DMS 273 (cell line): Measurements from ENCODE around the gene MYO1E.
"Not testable (repeated sequence)": the region's sequence is repeated elsewhere in the genome, so short reads cannot be mapped to it uniquely, and the experiment has no call there.

Experiments used
- DNase-seq: peaks from one replicate; lab custom pipeline; 2025; ENCODE audit not compliant: unreplicated experiment; lab: John Stamatoyannopoulos, UW

MYO1E gene

DNA sequence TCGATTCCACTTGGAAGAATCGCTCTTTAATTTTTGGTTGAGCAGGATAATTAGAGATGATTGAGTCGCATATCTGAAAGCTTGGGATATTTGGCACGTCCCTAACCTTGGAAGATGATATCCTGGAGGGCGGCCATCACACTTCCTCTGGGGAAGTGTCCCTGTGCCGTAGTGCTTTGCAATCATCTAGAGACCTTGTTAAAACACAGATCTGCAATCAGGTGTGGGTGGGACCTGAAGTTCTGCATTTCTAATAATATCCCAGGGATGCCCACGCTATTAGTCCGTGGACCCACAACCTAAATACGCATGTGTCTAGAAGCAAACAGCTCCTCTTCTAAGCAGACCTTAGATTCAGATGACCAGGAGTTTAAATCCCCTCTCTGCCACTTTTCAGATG lies 20.5 kb downstream of the MYO1E start:
- DNase-seq = no peak

DNA sequence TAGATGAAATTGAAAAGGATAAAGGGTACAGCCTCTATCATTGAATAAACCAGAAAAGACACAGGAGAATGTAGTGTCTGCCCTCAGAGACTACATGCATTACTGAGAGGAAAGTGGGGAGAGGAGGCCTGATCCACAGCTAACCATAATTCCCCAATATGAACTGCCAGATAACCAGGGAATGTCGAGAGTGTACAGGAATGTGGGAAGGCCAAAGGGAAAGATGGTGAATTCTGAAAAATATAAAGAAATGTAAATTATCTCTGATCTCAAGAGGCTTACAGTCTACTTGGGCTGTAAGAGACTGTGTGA lies 22.3 kb downstream of the MYO1E start:
- no peak for DNase-seq

DNA sequence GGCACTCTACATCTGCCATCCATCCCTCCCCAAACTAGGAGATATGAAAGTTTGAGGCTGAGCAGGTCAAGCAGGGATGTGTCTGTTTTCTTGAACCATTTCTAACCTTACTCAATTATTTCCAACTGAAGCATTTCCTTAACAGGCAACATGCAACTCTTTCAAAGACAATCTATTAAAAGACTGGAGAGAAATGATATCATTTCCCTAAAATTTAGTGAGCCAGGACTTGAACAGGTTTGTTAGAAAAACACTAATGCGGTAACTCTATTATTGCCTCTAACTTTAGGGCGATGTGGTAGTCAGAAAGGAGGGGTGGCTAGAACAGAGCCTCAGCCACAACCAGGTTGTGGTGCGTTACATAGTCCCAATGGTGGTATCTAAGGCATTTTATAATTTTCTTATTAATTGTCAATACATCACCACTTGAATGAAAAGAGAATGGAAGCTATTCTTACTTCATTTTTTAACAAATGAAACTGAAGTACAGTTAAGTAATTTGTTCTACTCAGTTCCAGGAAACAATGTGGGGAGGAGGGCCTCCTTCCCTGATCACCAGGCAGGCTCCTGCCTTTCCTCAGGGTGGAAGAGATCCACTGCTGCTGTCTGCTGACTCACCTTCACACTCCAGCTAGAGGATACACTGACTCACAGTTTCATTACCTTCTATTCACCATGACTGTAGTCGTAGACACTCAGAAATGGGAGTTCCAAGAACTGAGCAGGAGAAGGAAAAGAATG lies 22.8 kb downstream of the MYO1E start:
- no peak for DNase-seq

DNA sequence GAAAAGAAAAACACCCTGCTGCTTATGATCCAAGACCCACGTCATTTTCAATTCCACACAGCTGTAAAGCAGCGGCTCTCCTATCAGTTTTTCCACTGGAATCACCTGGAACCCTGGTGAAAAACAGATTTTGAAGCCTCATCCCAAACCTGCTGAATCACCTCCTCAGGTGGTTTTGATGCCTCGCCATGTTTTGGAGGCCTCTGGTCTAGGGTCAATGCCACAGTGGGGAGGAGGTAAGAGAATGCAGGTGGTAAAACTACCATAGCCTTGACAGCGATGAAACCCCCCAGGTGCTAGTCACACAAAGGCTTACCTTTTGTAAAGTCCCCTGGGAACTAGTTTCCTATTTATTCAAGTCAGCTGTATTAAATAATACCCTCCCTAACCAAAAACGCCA lies 24.8 kb downstream of the MYO1E start:
- DNase-seq = no peak

DNA sequence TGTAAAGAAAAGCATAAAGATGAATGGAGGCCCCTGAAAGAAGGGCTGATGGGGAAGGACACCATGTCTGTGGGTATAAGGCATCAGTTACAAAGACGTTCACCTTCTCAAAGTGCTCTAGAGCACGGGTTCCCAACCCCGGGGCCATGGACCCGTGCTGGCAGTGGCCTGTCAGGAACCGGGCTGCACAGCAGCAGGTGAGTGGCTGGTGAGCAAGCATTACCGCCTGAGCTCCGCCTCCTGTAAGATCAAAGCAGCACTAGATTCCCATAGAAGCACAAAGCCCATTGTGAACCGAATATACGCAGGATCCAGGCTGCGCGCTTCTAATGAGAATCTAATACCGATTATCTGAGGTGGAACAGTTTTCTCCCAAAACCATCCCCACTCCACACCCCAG lies 25.7 kb downstream of the MYO1E start:
- no peak for DNase-seq

DNA sequence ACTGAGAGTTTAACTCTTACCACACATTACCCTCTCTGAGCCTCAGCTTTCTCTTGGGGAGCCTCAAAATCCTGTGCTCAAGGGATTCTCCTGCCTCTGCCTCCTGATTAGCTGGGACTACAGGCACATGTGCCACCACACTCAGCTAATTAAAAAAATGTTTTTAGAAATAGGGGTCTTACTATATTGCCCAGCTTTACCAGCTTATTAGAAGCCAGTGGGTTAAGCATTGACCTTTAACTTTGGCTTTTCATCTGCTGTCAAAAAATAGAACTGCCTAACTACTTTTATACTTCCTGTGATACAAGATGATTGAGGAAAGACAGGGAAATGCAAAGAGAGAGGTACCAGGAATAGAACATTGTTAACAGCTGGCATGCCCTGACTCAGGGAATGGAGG lies 27.3 kb downstream of the MYO1E start:
- DNase-seq = no peak

DNA sequence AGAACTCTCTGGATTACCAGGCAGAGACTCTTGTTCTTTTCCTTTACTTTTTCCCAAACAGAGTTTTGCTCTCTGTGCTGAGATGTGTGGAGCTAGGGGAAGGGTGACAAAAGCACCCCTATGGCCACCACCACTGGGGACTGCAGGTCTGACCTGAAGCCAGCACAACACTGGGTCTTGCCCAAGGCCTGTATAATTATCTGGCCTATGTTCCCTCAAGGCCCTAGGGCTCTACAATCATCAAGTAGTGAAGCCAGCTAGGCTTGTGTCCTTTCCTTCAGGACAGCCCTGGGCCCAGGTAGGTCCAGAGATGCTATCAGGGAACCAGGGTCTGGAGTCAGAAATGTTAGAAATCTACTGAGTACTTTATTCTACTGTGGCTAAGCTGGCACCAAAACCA lies 28.4 kb downstream of the MYO1E start:
- DNase-seq = no peak

DNA sequence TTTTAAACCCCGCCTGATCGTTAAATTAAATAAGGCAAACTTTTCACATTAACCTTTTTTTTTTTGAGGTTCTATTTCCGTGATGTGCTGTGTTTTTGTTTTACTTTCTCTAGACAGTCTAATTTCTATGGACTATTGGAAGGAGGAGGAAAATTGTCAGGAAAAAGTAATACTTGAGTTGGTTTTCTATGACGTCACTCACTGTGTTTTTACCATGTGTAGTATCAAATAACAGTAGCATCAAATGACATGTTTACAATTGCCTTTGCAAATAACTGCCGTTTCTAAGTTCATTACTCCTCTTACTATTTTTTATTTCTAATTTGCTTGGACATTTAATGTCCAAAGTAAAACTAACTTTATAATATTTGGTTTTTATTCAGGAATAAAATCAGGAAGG lies 32.3 kb downstream of the MYO1E start:
- DNase-seq = no peak

DNA sequence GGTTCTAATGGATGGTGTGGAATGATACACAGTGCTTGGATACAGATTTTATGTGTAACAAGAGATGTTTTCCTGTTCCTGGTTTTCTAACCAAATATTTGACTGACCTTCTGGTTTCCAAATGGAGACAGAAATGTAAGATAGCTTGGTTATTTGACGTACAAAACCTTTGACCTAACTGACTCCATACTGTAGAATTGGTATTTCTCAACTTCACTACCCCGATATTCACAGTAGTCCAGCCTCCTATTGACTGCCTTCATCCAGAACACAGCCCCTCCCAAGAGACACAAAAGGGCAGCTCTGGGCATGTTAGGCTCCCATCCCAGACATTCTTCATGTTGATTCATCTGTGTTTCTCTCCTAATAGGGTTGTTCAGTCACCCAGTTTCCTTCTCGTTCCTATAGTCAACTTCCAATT lies 33.4 kb downstream of the MYO1E start:
- DNase-seq = no peak

DNA sequence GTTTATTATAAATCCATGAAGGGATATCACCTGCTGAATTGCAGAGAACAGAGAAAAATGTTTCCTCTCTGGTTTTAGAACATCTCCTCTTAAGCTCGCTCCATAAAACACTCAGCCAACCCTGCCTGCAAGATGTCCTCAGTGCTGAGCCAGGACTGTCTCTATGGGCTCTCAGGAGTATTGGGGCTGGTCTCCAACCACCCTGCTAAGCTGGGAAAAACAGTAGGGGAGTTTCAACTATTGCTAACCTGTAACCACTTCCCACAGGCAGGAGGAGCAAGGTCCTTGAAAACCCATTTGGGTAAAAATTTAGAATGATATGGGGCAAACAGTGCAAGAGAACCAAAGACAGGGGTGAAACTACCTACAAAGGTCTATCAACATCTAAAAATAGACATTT lies 34.3 kb downstream of the MYO1E start:
- no peak for DNase-seq

DNA sequence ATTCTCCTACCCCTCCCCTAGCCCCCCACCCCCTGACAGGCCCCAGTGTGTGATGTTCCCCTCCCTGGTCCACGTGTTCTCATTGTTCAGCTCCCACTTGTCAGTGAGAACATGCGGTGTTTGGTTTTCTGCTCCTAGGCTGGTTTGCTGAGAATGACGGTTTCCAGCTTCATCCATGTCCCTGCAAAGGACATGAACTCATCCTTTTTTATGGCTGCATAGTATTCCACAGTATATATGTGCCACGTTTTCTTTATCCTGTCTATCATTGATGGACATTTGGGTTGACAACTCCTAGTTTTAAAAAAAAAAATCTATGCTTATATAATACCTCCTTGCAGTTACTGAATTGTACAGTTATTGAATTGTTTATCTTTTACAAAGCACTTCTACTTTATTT lies 35.9 kb downstream of the MYO1E start:
- not testable (repeated sequence) for DNase-seq

DNA sequence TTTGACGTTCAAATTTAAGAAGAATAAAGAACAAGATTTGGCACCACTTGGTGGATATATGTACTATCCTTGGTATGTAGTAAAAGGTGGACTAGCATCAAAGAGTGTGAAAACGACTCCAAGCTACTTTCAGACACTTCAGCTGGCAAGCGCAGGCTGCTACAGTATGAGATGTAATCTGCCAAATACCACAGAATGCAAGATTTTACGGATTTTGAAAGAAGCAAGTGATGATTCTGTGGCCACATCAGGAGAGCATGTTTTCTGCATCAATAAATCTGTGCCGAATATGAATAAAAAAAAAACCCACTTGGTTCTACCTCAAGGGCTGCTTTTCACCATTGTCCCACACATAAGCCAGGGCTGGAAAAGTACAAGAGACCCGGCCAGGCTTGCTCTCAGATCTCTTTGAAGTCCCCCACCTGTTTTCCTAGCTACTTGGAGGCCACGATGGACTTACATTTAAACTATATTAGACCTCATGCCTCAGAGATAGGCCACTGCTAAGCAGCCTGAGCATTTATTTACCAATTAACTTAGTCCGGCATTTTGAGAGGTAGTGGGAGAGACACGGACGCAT lies 37.4 kb downstream of the MYO1E start:
- no peak for DNase-seq

DNA sequence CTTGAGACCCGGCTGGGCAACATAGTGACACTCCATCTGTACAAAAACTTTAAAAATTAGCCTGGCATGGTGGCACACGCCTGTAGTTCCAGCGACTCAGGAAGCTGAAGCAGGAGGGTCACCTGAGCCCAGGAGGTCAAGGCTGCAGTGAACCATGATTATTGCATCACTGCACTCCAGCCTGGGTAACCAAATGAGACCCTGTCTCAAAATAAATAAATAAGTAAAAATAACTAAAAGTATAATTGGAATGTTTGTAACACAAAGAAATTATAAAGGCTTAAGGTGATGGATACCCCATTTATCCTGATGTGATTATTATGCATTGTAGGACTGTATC lies 38.6 kb downstream of the MYO1E start:
- DNase-seq = no peak

DNA sequence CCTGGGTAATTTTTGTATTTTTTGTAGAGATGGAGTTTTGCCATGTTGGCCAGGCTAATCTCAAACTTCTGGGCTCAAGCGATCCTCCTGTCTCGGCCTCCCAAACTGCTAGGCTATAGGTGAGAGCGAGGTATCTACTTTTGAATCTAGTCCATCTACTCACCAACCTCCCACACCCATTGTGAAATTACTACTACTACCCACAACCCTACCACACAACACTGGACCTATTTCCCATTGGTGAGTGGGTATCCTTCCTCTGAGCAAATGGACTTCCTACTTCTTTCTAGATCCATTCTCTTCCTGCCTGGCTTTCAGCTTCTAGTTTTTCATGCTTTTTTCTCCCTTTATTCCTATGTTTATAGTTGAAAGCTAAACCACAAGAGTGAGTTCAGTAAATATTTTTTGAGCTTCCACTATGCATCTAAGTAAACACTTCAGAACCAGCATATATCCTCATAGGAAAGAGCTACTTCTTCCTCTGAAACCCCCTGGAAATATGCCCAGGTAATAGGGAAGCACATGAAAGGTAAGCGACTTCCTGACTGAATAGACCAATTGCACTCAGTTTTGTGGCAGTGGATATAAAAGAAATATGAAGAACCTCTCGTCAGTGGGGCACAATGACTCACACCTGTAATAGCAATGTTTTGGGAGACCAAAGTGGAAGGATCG lies 39.1 kb downstream of the MYO1E start:
- no peak for DNase-seq

DNA sequence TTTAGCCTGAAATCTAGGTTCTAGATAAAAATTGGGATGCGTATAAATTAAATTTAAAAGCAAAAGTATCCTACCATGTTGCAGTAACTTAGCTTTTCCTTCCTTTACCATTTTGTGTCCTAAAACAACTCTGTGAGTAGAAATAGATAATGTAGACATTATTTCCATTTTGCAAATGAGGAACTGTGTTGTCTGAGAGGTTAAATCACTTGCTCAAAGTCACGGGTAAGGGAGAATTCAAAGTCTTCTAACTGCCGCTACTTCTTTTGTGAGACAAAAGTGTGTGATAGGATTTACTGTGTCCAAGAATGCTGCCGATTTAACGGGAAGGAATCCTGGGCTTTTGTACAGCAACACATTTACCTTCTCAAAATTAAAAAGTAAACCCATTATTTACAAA lies 40.7 kb downstream of the MYO1E start:
- DNase-seq = no peak

DNA sequence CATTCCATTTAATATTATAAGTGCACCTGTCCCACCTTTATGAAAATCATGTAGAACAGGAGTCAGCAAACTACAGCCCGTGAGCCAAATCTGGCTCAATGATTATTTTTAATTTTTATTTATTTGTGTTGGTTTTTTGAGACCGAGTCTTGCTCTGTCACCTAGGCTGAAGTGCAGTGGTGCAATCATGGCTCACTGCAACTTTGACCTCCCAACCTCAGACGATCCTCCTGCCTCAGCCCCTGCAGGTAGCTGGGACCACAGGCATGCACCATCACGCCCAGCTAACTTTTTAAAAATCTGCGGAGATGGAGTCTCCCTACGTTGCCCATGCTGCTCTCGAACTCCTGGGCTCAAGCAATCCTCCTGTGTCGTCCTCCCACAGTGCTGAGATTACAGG lies 42.0 kb downstream of the MYO1E start:
- DNase-seq = no peak

DNA sequence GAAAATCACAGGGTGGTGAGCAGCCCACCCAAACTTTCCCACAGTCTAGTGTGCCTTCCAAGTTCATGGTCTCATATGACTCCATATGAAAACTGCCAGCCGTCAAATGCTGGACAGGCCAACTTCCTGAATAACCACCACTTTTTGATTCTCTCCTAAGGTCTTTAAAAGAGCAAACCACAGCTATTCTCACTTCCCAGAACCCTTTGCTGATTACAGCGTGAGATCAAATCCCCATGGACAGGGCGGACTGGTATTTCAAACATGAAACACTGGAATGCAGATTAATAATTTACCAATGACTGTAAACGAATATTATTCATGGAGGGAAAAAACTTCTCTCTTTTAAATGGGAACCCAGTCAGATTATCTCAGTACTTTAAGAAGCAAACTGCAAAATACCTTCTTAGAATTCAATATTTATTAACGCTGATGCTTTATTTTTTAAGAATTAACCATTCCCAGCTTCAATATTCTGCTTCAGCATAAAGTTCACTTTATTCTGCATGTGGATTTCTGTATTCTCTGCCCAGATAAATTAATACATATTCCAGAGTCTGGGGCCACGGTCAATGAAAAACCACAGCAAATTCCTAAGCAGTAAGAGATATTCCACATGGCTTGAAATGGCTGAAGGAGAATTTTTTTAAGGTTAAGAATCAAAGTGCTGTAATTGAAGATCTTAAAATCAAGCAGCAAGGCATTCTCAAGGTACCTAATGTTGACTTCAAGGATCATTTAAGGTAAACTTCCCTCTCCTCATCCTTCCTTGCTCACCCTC lies 42.9 kb downstream of the MYO1E start:
- no peak for DNase-seq

DNA sequence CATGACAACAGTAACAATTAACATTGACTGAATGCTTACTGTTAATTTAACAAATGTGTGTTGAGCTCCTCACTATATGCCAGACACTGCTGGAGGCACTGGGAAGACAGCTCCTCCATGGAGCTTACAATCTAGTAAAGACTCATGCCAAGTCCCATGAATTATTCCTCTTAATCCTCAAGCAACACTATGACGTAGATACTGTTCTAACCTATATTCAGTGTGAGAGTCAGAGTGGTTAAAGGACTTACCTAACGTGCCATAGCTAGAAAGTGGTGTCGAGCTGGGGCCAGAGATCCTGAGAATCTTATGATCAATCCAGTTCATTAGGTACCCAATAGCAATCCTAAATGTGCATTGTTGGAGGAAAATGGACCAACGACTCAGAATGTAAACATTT lies 43.6 kb downstream of the MYO1E start:
- DNase-seq = no peak

DNA sequence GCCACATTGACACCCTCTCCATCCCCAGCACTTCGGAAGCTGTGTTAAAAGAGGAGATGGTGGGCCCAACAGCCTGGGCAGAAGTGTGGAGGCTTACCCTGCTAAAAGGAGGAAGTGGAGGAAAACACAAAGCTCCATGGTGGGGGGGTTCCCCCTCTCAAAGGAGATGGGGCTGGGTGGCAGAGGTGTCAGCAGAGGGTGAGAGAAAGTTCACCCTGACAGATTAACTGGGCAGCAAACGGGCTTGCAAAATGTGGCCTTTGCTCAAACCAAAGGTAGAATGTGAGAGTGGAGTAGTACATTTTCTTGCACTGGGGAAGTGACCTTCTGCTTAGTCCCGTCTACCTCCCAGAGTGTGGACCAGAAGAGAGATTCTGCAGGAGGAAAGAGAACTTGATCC lies 44.7 kb downstream of the MYO1E start:
- DNase-seq = no peak

DNA sequence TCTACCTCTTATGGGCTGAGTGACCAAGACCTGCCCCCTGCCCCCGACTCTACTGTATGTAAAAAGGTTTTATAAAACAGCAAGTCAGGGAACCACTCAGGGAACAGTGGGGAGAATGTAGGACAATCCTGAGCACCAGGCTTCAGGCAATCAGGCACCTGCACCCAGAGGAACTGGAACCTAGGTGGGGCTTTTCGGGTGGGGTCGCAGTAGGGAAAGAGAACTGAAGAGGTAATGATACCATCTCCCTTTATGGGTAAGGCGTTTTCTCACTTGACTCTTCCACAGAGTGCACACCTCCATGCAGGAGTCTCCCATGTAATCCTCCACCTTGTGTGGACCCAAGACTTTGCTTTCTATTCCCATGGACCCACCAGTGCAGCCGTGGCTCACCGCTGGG lies 45.8 kb downstream of the MYO1E start:
- DNase-seq = no peak

DNA sequence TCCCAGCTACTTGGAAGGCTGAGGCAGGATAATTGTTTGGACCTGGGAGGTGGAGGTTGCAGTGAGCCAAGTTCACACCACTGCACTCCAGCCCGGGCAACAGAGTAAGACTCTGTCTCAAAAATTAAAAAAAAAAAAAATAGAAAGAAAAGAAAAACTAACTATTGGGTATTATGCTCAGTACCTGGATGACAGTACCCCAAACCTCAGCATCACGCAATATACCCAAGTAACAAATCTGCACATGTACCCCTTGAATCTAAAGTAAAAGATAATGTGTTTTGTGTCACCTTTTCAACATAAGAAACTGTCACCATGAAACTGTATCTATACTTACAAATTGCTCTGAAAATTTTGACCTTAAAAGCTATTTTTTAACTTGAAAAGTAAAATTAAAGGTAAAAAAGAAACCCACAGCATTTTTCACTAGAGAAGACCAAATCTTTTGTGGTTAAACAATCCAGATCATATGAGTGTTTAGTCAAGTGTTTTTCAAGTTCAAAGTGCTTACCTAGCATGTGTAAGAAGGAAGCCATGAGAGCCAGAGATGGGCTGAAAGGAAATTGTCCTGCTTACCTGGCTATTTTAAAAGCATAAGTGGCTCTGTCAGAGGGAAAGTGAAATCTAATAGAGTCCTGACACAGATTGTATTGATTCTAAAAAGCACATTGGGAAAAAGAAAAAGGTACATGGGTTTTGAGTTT lies 50.5 kb downstream of the MYO1E start:
- no peak for DNase-seq
